Ascending aorta (tissue), 2 donors: ENCODE results near the gene MASP2. TPM values are rescaled to one million over a fixed set of nuclear protein-coding genes. Genes with fewer than 3 reads are reported as not detected.
A peak's percentile ranks its signal among the peaks of the same experiment; 100 is the strongest.
"Not testable (repeated sequence)": the region's sequence is repeated elsewhere in the genome, so short reads cannot be mapped to it uniquely, and the experiment has no call there.

Source experiments
- DNase-seq, 2 donors: peaks; one replicate each; pipeline ENCODE4 v3.0.0-alpha.2; 2019; ENCODE audit warnings: low spot score in 2 of 2
- H3K27ac ChIP-seq, 2 donors: fragments of 200-600 bp; sonication (generic); one replicate each; pipeline ENCODE4 v1.5.1; 2016 to 2017; ENCODE audit warnings: mild to moderate bottlenecking in 1 of 2
- H3K27me3 ChIP-seq: fragments of 200-600 bp; sonication (generic); one replicate; pipeline ENCODE4 v1.5.1; 2017
- H3K36me3 ChIP-seq, 2 donors: fragments of 200-600 bp; sonication (generic); one replicate each; pipeline ENCODE4 v1.5.1; 2016
- H3K4me1 ChIP-seq, 2 donors: fragments of 200-600 bp; sonication (generic); one replicate each; pipeline ENCODE4 v1.5.1; 2016 to 2017; ENCODE audit warnings: mild to moderate bottlenecking in 1 of 2
- H3K4me3 ChIP-seq, 2 donors: fragments of 200-600 bp; sonication (generic); one replicate each; pipeline ENCODE4 v1.5.1; 2016 to 2017; ENCODE audit warnings: mild to moderate bottlenecking in 1 of 2
- H3K9me3 ChIP-seq, 2 donors: fragments of 200-600 bp; sonication (generic); one replicate each; pipeline ENCODE4 v1.5.1; 2016
- CTCF ChIP-seq, 3 experiments: fragments of 200-600 bp in 2 of 3; fragments of 450-650 bp in 1 of 3; sonication (generic) in 2 of 3; IDR thresholded peaks; one replicate each; pipeline ENCODE4 v1.5.1; 2016 to 2019; ENCODE audit warnings: antibody characterized with exemption in 3 of 3, mild to moderate bottlenecking in 1 of 3, moderate library complexity in 1 of 3
- intact Hi-C: fragments of 100-400 bp; cut with DNase I; formaldehyde crosslinking; loops from one replicate; pipeline ENCODE4 v1.15.1; 2023
- total RNA-seq: library from RNA; depleted of rRNA; stranded (reverse); fragments of >200 nt; gene quantifications from one replicate; pipeline ENCODE4 v1.1.0, GENCODE V29; 2016

MASP2 gene
- total RNA-seq, 1 donor from 2014 or later: not detected

- Histone ChIP-seq H3K4me1 (peaks cover 0 to 4% of the 10 kb centered on the region in 2 donors), H3K27me3 (no peaks in the 10 kb centered on the region), H3K36me3 (no peaks in the 10 kb centered on the region), H3K9me3 (no peaks in the 10 kb centered on the region), H3K4me3 (no peak overlapping the region), H3K27ac (no peak overlapping the region)
- intact Hi-C loops: loop anchor here (10.0 kb wide), 1 partner anchor 65 kb away; no protein-coding TSS in a partner anchor
- TF ChIP-seq CTCF (IDR thresholded peaks at IDR 0.05): no peak
- no peak for DNase-seq
These were observed 7.5 kb downstream of the MASP2 start for GRCh38 chr1:11039351-11040104.

GRCh38 chr1:11037740-11038182 is 9.3 kb downstream of the MASP2 start:
- Histone ChIP-seq H3K36me3 (no peaks in the 10 kb centered on the region), H3K27me3 (no peaks in the 10 kb centered on the region), H3K4me1 (peaks cover 0 to 4% of the 10 kb centered on the region in 2 donors), H3K4me3 (no peak overlapping the region), H3K9me3 (no peaks in the 10 kb centered on the region), H3K27ac (no peak overlapping the region)
- DNase-seq: peak; percentile 37 to 93
- intact Hi-C loops: loop anchor here (1.0 to 10.0 kb wide), 3 partner anchors 23 to 605 kb away; partner anchors contain the start of gene SRM
- peak; percentile 92 to 97 (median 95) for TF ChIP-seq CTCF (IDR thresholded peaks at IDR 0.05)

GRCh38 chr1:11037019-11037739 is 9.9 kb downstream of the MASP2 start:
- not testable (repeated sequence) for H3K4me3 ChIP-seq, H3K27ac ChIP-seq, H3K27me3 ChIP-seq, H3K4me1 ChIP-seq, H3K9me3 ChIP-seq, DNase-seq, H3K36me3 ChIP-seq
- intact Hi-C loops: loop anchor here (1.0 to 10.0 kb wide), 3 partner anchors 23 to 605 kb away; partner anchors contain the start of gene SRM

- H3K4me3 ChIP-seq: no peak overlapping the region
- H3K27ac ChIP-seq: no peak overlapping the region
- H3K9me3 ChIP-seq: no peaks in the 10 kb centered on the region
- H3K27me3 ChIP-seq: no peaks in the 10 kb centered on the region
- no peak for DNase-seq
- TF ChIP-seq CTCF (IDR thresholded peaks at IDR 0.05): no peak
- intact Hi-C loops: loop anchor here (10.0 kb wide), 1 partner anchor 73 kb away; no protein-coding TSS in a partner anchor
- peaks cover 0 to 4% of the 10 kb centered on the region in 2 donors for H3K4me1 ChIP-seq
- H3K36me3 ChIP-seq: peaks cover 6 to 11% of the 10 kb centered on the region in 2 donors
These were observed 15.3 kb downstream of the MASP2 start for GRCh38 chr1:11031624-11032262.

GRCh38 chr1:11030865-11031264 is 16.2 kb downstream of the MASP2 start:
- no peak for TF ChIP-seq CTCF (IDR thresholded peaks at IDR 0.05)
- Histone ChIP-seq H3K9me3 (no peaks in the 10 kb centered on the region), H3K4me1 (peaks cover 0 to 4% of the 10 kb centered on the region in 2 donors), H3K36me3 (peaks cover 10 to 20% of the 10 kb centered on the region in 2 donors), H3K4me3 (no peak overlapping the region), H3K27me3 (no peaks in the 10 kb centered on the region), H3K27ac (no peak overlapping the region)
- intact Hi-C loops: loop anchor here (10.0 kb wide), 1 partner anchor 74 kb away; no protein-coding TSS in a partner anchor
- DNase-seq: no peak
